Measurements from ENCODE around the gene WNT8A.

- no peak for TF ChIP-seq CTCF (IDR thresholded peaks at IDR 0.05)
- no peak for TF ChIP-seq POLR2A (IDR thresholded peaks at IDR 0.05)
Measured at GRCh38 chr5:138053554-138053953, 30.3 kb upstream of the WNT8A start.
